ENCODE data around the gene KHDC3L. TPM values are rescaled to one million over a fixed set of nuclear protein-coding genes. Genes with fewer than 3 reads are reported as not detected.
"Not testable (repeated sequence)": the region's sequence is repeated elsewhere in the genome, so short reads cannot be mapped to it uniquely, and the experiment has no call there.

The KHDC3L gene
- total RNA-seq, 4 donors from 2014 or later, result not detected

DNA sequence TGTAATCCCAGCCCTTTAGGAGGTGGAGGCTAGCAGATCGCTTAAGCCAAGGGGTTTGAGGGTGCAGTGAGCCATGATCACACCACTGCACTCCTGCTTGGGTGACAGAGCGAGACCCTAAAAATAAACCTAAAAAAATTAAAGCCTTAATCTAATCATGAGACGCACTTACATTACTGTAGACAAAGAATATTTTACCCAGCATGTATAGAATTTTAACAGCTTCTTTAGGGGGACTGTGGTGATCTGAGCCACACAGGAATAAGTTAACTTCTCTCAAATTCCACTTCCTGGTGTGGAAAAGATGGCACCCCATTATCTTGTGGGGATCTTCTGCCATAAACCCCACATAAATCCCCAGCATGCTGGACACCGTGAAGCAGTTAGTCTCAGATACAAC lies 9.5 kb downstream of the KHDC3L start:
- H3K36me3 ChIP-seq, result no peaks in the 10 kb centered on the region
- no peaks in the 10 kb centered on the region for H3K27me3 ChIP-seq
- H3K27ac ChIP-seq, result no peak overlapping the region
- no peak overlapping the region for H3K4me3 ChIP-seq
- TF ChIP-seq EP300 (IDR thresholded peaks at IDR 0.05) (no peak), POLR2A (IDR thresholded peaks at IDR 0.05) (no peak), CTCF (IDR thresholded peaks at IDR 0.05) (no peak), POLR2AphosphoS5 (IDR thresholded peaks at IDR 0.05) (no peak)
- peaks cover 0 to 36% (median 0%) of the 10 kb centered on the region in 3 donors for H3K9me3 ChIP-seq
- 93 to 100% methylated on average over 3 of the region's 4 CpGs for WGBS, 2 donors (ENCODE audit: low coverage in 1 of 2)
- no peaks in the 10 kb centered on the region for H3K4me1 ChIP-seq
- no peak for ATAC-seq

DNA sequence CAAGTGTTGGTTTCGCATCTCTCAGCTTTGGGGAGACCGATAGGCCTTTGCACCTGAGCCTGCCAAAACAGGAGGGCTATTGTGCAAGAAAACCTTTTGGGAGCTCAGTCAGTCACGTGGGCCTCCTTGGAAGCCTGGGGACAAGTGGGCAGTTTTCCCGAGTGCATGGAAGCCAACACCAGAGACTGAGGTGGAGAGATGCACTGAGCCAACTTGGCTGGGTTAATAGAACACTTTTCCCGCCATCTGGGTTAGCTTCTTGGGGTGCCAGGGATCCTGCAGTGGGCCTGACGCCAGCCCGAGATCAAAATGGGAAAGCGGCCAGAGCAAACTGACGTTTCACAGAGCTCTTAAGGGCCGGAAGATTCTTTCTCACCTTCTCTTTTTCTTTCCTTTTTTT lies 10.1 kb downstream of the KHDC3L start:
- TF ChIP-seq POLR2AphosphoS5 (IDR thresholded peaks at IDR 0.05) (no peak), CTCF (IDR thresholded peaks at IDR 0.05) (no peak), POLR2A (IDR thresholded peaks at IDR 0.05) (no peak), EP300 (IDR thresholded peaks at IDR 0.05) (no peak)
- Histone ChIP-seq H3K4me1 (no peaks in the 10 kb centered on the region), H3K4me3 (no peak overlapping the region), H3K27me3 (no peaks in the 10 kb centered on the region), H3K27ac (no peak overlapping the region), H3K36me3 (no peaks in the 10 kb centered on the region), H3K9me3 (peaks cover 0 to 36% (median 0%) of the 10 kb centered on the region in 3 donors)
- no peak for ATAC-seq
- 60 to 70% methylated on average over 1 to 7 of the region's 10 CpGs for WGBS, 2 donors (ENCODE audit: low coverage in 1 of 2)

DNA sequence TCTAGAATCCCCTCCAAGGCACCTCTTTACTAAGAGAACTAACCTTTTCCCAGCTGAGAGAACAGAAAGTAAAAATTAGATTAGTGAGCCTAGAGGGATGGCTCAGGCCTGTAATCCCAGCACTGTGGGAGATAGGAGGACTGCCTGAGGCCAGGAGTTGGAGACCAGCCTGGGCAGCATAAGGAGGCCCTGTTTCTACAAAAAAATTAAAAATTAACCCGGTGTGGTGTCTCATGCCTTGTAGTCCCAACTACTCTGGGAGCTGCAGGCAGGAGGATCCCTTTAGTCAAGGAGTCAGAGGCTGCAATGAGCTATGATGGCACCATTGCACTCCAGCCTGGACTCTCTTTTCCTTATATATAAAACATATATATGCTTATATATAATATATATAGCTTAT lies 12.8 kb downstream of the KHDC3L start:
- 60 to 100% methylated on average over 1 of the region's 1 CpG for WGBS, 2 donors (ENCODE audit: low coverage in 1 of 2)
- H3K4me3 ChIP-seq, result no peak overlapping the region
- H3K27ac ChIP-seq, result no peak overlapping the region
- H3K27me3 ChIP-seq, result no peaks in the 10 kb centered on the region
- no peaks in the 10 kb centered on the region for H3K4me1 ChIP-seq
- no peaks in the 10 kb centered on the region for H3K36me3 ChIP-seq
- H3K9me3 ChIP-seq, result peaks cover 0 to 27% (median 0%) of the 10 kb centered on the region in 3 donors
- ATAC-seq, result no peak
- TF ChIP-seq CTCF (IDR thresholded peaks at IDR 0.05) (no peak), POLR2AphosphoS5 (IDR thresholded peaks at IDR 0.05) (no peak), EP300 (IDR thresholded peaks at IDR 0.05) (no peak), POLR2A (IDR thresholded peaks at IDR 0.05) (no peak)

DNA sequence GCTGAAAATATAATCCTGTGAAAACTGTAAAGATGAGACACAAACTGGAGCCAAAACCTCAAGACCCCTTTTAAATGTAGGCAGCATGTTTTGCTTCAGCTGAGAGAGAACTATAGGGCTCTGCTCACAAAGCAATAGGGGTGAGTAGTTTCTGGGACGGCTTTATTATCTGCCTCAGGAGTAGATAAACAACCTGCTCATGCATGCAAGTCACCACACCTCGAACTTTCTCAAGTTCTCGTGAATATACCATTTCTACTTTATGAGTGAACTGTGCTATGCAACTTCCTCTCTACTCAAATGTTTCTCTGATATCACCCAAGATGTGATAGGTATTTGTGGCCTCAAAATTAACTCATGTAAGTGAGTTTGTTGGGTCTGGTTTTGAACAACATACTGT lies 14.8 kb downstream of the KHDC3L start:
- Histone ChIP-seq H3K4me3 (no peak overlapping the region), H3K27me3 (no peaks in the 10 kb centered on the region), H3K4me1 (no peaks in the 10 kb centered on the region), H3K36me3 (no peaks in the 10 kb centered on the region), H3K27ac (no peak overlapping the region), H3K9me3 (peaks cover 0 to 10% (median 0%) of the 10 kb centered on the region in 3 donors)
- ATAC-seq, result no peak
- 58 to 67% methylated on average over 1 to 3 of the region's 3 CpGs for WGBS, 2 donors (ENCODE audit: low coverage in 1 of 2)
- TF ChIP-seq POLR2A (IDR thresholded peaks at IDR 0.05) (no peak), EP300 (IDR thresholded peaks at IDR 0.05) (no peak), CTCF (IDR thresholded peaks at IDR 0.05) (no peak), POLR2AphosphoS5 (IDR thresholded peaks at IDR 0.05) (no peak)

GRCh38 chr6:73381531-73381930 lies 19.1 kb downstream of the KHDC3L start:
- H3K27ac ChIP-seq, H3K4me3 ChIP-seq, H3K36me3 ChIP-seq, H3K9me3 ChIP-seq, ATAC-seq, H3K27me3 ChIP-seq, H3K4me1 ChIP-seq: not testable (repeated sequence)
- WGBS, 2 donors (ENCODE audit: low coverage in 1 of 2), result 90 to 92% methylated on average over 5 to 10 of the region's 10 CpGs

All from gastroesophageal sphincter (tissue), 4 donors.